Endothelial cell of umbilical vein (primary cell): Measurements from ENCODE around the gene DYNLT5. TPM values are rescaled to one million over a fixed set of nuclear protein-coding genes. Genes with fewer than 3 reads are reported as not detected.

Experiments used
- BruUV-seq: library from RNA; stranded (reverse); fragments of 400-500 nt; replicated peaks from 2 replicates; lab custom pipeline; 2021; lab: Mats Ljungman, UMichigan
- CTCF ChIA-PET: fragments of 300-600, 350-600 bp; sonication (Branson Sonifier 250); formaldehyde crosslinking; loops from one replicate; lab custom pipeline; 2021; ENCODE audit warnings: antibody characterized with exemption, inconsistent platforms; lab: Charles Lee
- POLR2A ChIA-PET: fragments of 300-600, 350-600 bp; sonication (Branson Sonifier 250); formaldehyde crosslinking; loops from one replicate; lab custom pipeline; 2021; ENCODE audit warnings: antibody characterized with exemption, inconsistent platforms; lab: Charles Lee
- DNase-seq: peaks from one replicate; pipeline ENCODE4 v3.0.0-alpha.2; 2011; ENCODE audit warnings: low read depth, low spot score
- FAIRE-seq: peaks from 2 replicates; lab custom pipeline; 2011; peaks lifted over from hg19 to GRCh38; lab: Jason Lieb, UNC
- H2AFZ ChIP-seq: 2 replicates; pipeline ENCODE4 v1.6.0; 2012; ENCODE audit warnings: low read depth, low read length, control low read depth, inconsistent platforms
- H3K27ac ChIP-seq: 2 replicates; pipeline ENCODE4 v1.5.1; 2011; ENCODE audit warnings: low read depth, mild to moderate bottlenecking, control low read depth, low read length, moderate library complexity; ENCODE audit not compliant: insufficient read depth
- H3K27me3 ChIP-seq, 2 experiments: 2 replicates each; pipeline versions ENCODE4 v1.6.0 to v1.6.1; 2011; ENCODE audit warnings: low read length in 2 of 2, mixed read lengths in 1 of 2; ENCODE audit not compliant: control insufficient read depth in 2 of 2, insufficient read depth in 2 of 2
- H3K36me3 ChIP-seq, 2 experiments: 2 replicates in 1 of 2; 3 replicates in 1 of 2; pipeline ENCODE4 v1.5.1; 2011; ENCODE audit warnings: low read length in 2 of 2, mild to moderate bottlenecking in 1 of 2, moderate library complexity in 1 of 2; ENCODE audit not compliant: control insufficient read depth in 2 of 2, insufficient read depth in 2 of 2; ENCODE audit errors: extremely low read depth in 1 of 2
- H3K4me1 ChIP-seq: 3 replicates; pipeline ENCODE4 v1.5.1; 2011; ENCODE audit warnings: mild to moderate bottlenecking, low read length; ENCODE audit not compliant: control insufficient read depth, insufficient read depth; ENCODE audit errors: extremely low read depth
- H3K4me2 ChIP-seq: 2 replicates; pipeline ENCODE4 v1.6.1; 2011; ENCODE audit warnings: low read length, control low read depth, mixed read lengths; ENCODE audit not compliant: insufficient read depth
- H3K4me3 ChIP-seq, 3 experiments: fragments of 200-600 bp in 1 of 3; sonication (generic), shearing (Covaris generic) in 1 of 3; replicated peaks in 1 of 3; 2 replicates each; pipeline ENCODE4 v1.5.1; 2011 to 2016; ENCODE audit warnings: control low read depth in 3 of 3, low read length in 3 of 3, mild to moderate bottlenecking in 2 of 3, inconsistent platforms in 1 of 3, low read depth in 1 of 3, moderate library complexity in 1 of 3; ENCODE audit not compliant: insufficient read depth in 1 of 3
- H3K79me2 ChIP-seq: 2 replicates; pipeline ENCODE4 v1.6.0; 2012; ENCODE audit warnings: low read length, inconsistent platforms; ENCODE audit not compliant: control insufficient read depth, insufficient read depth
- H3K9ac ChIP-seq: replicated peaks from 2 replicates; pipeline ENCODE3; 2011; ENCODE audit warnings: low read length, control low read depth; ENCODE audit not compliant: insufficient read depth; ENCODE audit errors: extremely low read depth
- H3K9me1 ChIP-seq: replicated peaks from 3 replicates; pipeline ENCODE4 v1.6.0; 2011; ENCODE audit warnings: mild to moderate bottlenecking, low read length; ENCODE audit not compliant: control insufficient read depth, insufficient read depth; ENCODE audit errors: extremely low read depth
- H3K9me3 ChIP-seq: replicated peaks from 2 replicates; pipeline ENCODE4 v1.5.1; 2012; ENCODE audit warnings: low read length, inconsistent platforms; ENCODE audit not compliant: control insufficient read depth, insufficient read depth
- H4K20me1 ChIP-seq: replicated peaks from 2 replicates; pipeline ENCODE3; 2011; ENCODE audit warnings: mild to moderate bottlenecking, low read length; ENCODE audit not compliant: control insufficient read depth, insufficient read depth; ENCODE audit errors: extremely low read depth
- EZH2 ChIP-seq: IDR thresholded peaks from 2 replicates; pipeline ENCODE4 v1.6.1; 2012; ENCODE audit warnings: borderline replicate concordance, low read depth, mild to moderate bottlenecking, moderate library complexity, low read length, inconsistent platforms; ENCODE audit not compliant: severe bottlenecking
- FOS ChIP-seq: IDR thresholded peaks from 2 replicates; pipeline ENCODE4 v1.6.1; 2011; ENCODE audit warnings: mild to moderate bottlenecking, low read length, moderate library complexity, borderline replicate concordance; ENCODE audit not compliant: insufficient read depth
- GATA2 ChIP-seq: IDR thresholded peaks from 2 replicates; pipeline ENCODE4 v1.7.0; 2011; ENCODE audit warnings: low read depth, mild to moderate bottlenecking, moderate library complexity, mixed read lengths, low read length; ENCODE audit not compliant: insufficient read length, insufficient read depth
- JUN ChIP-seq: IDR thresholded peaks from 2 replicates; pipeline ENCODE4 v1.6.1; 2011; ENCODE audit warnings: borderline replicate concordance, low read depth; ENCODE audit not compliant: insufficient read length, insufficient read depth
- MYC ChIP-seq: IDR thresholded peaks from one replicate; pipeline ENCODE4 v1.6.1; 2011; ENCODE audit warnings: mild to moderate bottlenecking, low read depth, low read length
- POLR2A ChIP-seq: IDR thresholded peaks from 2 replicates; pipeline ENCODE4 v1.6.1; 2012; ENCODE audit warnings: low read depth, mild to moderate bottlenecking, control low read depth, low read length
- POLR2AphosphoS5 ChIP-seq: IDR thresholded peaks from 2 replicates; pipeline ENCODE4 v1.6.1; 2012; ENCODE audit warnings: low read depth, mild to moderate bottlenecking, control low read depth, low read length, moderate library complexity; ENCODE audit not compliant: insufficient read depth
- dilution Hi-C: fragments of 300-500 bp; cut with MboI; formaldehyde crosslinking; loops from one replicate; pipeline ENCODE4 v1.15.0; 2019; ENCODE audit warnings: low sequenced_read_pairs; ENCODE audit not compliant: extremely low pct_ligation_motif_present
- intact Hi-C: fragments of 100-400 bp; cut with micrococcal nuclease; formaldehyde crosslinking; loops from one replicate; pipeline ENCODE4 v1.10.0; 2022
- polyA plus RNA-seq, 4 experiments: library from polyadenylated mRNA; depleted of rRNA in 3 of 4; stranded (reverse) in 3 of 4; unstranded in 1 of 4; fragments of >200 nt; gene quantifications; 2 replicates each; pipeline versions ENCODE4 v1.2.1 to v1.2.3, GENCODE V29; 2011 to 2012; ENCODE audit warnings: missing spikeins in 1 of 4
- total RNA-seq: library from RNA; stranded (reverse); gene quantifications from 2 replicates; pipeline ENCODE4 v1.2.3, GENCODE V29; 2021
- TF ChIP-seq, protein P1 (sequence below), 2 donors: IDR thresholded peaks; 1 replicate in 1 of 2; 2 replicates in 1 of 2; pipeline ENCODE4 v1.5.1; 2011; ENCODE audit warnings: low read length in 2 of 2, mild to moderate bottlenecking in 2 of 2, moderate library complexity in 2 of 2, control low read depth in 1 of 2, inconsistent platforms in 1 of 2, low read depth in 1 of 2; ENCODE audit not compliant: insufficient read depth in 1 of 2; ENCODE audit errors: extremely low read depth in 1 of 2
- TF ChIP-seq, protein P2 (sequence below): IDR thresholded peaks from 2 replicates; pipeline ENCODE4 v1.6.1; 2011; ENCODE audit not compliant: insufficient read depth, insufficient read length

DYNLT5 gene
- total and polyA plus RNA-seq, 2 donors (not counting 3 experiments of a cell fraction or from before 2014, with no cell fraction given), result 4.0 to 4.5 TPM

DNA sequence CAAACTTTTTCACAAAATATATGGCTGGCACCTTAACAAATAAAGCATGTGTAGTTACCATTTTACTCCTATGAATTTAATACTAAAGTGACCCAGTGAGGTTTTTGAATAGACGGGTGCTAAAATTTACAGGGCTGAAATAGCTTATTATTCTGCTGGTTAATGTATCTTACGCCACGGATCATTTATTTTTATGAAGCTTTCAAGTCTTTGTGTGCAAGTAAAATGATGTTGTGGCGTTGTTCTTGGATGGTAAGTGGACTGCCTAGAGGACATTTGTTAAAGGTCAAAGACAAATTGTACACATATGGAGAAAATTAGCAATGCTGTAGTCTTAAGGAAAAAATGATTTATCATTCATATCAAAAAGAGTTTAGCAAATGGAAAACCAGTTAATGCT lies 26.0 kb downstream of the DYNLT5 start:
- Histone ChIP-seq H3K79me2 (no peaks in the 10 kb centered on the region), H2AFZ (no peak overlapping the region), H3K27me3 (no peaks in the 10 kb centered on the region), H3K9ac (no peak overlapping the region), H3K27ac (no peak overlapping the region), H3K4me2 (no peak overlapping the region), H3K36me3 (no peaks in the 10 kb centered on the region), H3K9me1 (no peaks in the 10 kb centered on the region), H3K9me3 (no peaks in the 10 kb centered on the region), H4K20me1 (no peaks in the 10 kb centered on the region), H3K4me3 (no peak overlapping the region), H3K4me1 (no peaks in the 10 kb centered on the region)
- TF ChIP-seq, protein P1, sequence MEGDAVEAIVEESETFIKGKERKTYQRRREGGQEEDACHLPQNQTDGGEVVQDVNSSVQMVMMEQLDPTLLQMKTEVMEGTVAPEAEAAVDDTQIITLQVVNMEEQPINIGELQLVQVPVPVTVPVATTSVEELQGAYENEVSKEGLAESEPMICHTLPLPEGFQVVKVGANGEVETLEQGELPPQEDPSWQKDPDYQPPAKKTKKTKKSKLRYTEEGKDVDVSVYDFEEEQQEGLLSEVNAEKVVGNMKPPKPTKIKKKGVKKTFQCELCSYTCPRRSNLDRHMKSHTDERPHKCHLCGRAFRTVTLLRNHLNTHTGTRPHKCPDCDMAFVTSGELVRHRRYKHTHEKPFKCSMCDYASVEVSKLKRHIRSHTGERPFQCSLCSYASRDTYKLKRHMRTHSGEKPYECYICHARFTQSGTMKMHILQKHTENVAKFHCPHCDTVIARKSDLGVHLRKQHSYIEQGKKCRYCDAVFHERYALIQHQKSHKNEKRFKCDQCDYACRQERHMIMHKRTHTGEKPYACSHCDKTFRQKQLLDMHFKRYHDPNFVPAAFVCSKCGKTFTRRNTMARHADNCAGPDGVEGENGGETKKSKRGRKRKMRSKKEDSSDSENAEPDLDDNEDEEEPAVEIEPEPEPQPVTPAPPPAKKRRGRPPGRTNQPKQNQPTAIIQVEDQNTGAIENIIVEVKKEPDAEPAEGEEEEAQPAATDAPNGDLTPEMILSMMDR (IDR thresholded peaks at IDR 0.05; ENCODE audit: extremely low read depth in 1 of 2, insufficient read depth in 1 of 2, low read depth in 1 of 2, low read length in 2 of 2), result no peak
- TF ChIP-seq POLR2AphosphoS5 (no peak), JUN (no peak), EZH2 (no peak), FOS (no peak), GATA2 (no peak), POLR2A (no peak), MYC (no peak)
- TF ChIP-seq, protein P2, sequence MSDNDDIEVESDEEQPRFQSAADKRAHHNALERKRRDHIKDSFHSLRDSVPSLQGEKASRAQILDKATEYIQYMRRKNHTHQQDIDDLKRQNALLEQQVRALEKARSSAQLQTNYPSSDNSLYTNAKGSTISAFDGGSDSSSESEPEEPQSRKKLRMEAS, result no peak
- ChIA-PET POLR2A (no interaction called here), CTCF (interaction anchor here (1.3 kb wide), 1 partner anchor 13 kb away, joined by 4 read pairs; no protein-coding TSS in a partner anchor)
- no TSS peak for BruUV-seq
- dilution Hi-C loops (no loop called here), intact Hi-C loops (no loop called here)
- FAIRE-seq (no peak), DNase-seq (no peak)
